CD4-positive, alpha-beta T cell treated with Interleukin-21 for 1 hour (primary cell): ENCODE data around the gene KCNK7.
A peak's percentile ranks its signal among the peaks of the same experiment; 100 is the strongest.

ENCODE experiments used
- DNase-seq: peaks from one replicate; pipeline ENCODE4 v3.0.0-alpha.2; 2020

KCNK7 gene

GRCh38 chr11:65571420-65571819 lies 24.2 kb downstream of the KCNK7 start:
- no peak for DNase-seq

- DNase-seq = peak; percentile 98
Observed at GRCh38 chr11:65569973-65570918, 25.4 kb downstream of the KCNK7 start, which contains the start of gene ZNRD2. Gene ZNRD2, plus strand, starts transcription at chr11:65570477. Its CDS starts 15 bp downstream, at chr11:65570492.

- DNase-seq = no peak
Observed at GRCh38 chr11:65569164-65569972, 26.2 kb downstream of the KCNK7 start.

- DNase-seq = peak; percentile 83
Observed at GRCh38 chr11:65565624-65566453, 29.8 kb downstream of the KCNK7 start.

GRCh38 chr11:65564879-65565559 lies 30.6 kb downstream of the KCNK7 start:
- DNase-seq = peak; percentile 56

- no peak for DNase-seq
Observed at GRCh38 chr11:65563601-65564000, 32.0 kb downstream of the KCNK7 start.

- no peak for DNase-seq
Observed at GRCh38 chr11:65562788-65563187, 32.8 kb downstream of the KCNK7 start.

GRCh38 chr11:65562020-65562419 lies 33.6 kb downstream of the KCNK7 start:
- no peak for DNase-seq

- DNase-seq = no peak
Observed at GRCh38 chr11:65560555-65561418, 34.8 kb downstream of the KCNK7 start.

- DNase-seq = no peak
Observed at GRCh38 chr11:65559951-65560537, 35.6 kb downstream of the KCNK7 start.

- DNase-seq = no peak
Observed at GRCh38 chr11:65559535-65559934, 36.1 kb downstream of the KCNK7 start.

GRCh38 chr11:65558930-65559509 lies 36.6 kb downstream of the KCNK7 start:
- no peak for DNase-seq

GRCh38 chr11:65558002-65558929 lies 37.3 kb downstream of the KCNK7 start, which contains the start of gene LTBP3:
Gene LTBP3, minus strand, starts transcription at chr11:65558359. Its CDS starts 400 bp downstream, at chr11:65557959.
- peak; percentile 55 for DNase-seq

- no peak for DNase-seq
Observed at GRCh38 chr11:65557280-65558001, 38.2 kb downstream of the KCNK7 start.

- no peak for DNase-seq
Observed at GRCh38 chr11:65556470-65557279, 38.9 kb downstream of the KCNK7 start.

- no peak for DNase-seq
Observed at GRCh38 chr11:65555693-65556231, 39.8 kb downstream of the KCNK7 start.

- DNase-seq = no peak
Observed at GRCh38 chr11:65554842-65555430, 40.7 kb downstream of the KCNK7 start.
